ENCODE data around the gene DENND1A. TPM values are rescaled to one million over a fixed set of nuclear protein-coding genes. Genes with fewer than 3 reads are reported as not detected.
"Not testable (repeated sequence)": the region's sequence is repeated elsewhere in the genome, so short reads cannot be mapped to it uniquely, and the experiment has no call there.

DENND1A gene
- total RNA-seq, 2 donors from 2014 or later = 18.9 to 26.8 TPM

- TF ChIP-seq POLR2A (IDR thresholded peaks at IDR 0.05) = no peak
- TF ChIP-seq, protein P1, sequence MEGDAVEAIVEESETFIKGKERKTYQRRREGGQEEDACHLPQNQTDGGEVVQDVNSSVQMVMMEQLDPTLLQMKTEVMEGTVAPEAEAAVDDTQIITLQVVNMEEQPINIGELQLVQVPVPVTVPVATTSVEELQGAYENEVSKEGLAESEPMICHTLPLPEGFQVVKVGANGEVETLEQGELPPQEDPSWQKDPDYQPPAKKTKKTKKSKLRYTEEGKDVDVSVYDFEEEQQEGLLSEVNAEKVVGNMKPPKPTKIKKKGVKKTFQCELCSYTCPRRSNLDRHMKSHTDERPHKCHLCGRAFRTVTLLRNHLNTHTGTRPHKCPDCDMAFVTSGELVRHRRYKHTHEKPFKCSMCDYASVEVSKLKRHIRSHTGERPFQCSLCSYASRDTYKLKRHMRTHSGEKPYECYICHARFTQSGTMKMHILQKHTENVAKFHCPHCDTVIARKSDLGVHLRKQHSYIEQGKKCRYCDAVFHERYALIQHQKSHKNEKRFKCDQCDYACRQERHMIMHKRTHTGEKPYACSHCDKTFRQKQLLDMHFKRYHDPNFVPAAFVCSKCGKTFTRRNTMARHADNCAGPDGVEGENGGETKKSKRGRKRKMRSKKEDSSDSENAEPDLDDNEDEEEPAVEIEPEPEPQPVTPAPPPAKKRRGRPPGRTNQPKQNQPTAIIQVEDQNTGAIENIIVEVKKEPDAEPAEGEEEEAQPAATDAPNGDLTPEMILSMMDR (IDR thresholded peaks at IDR 0.05) = no peak
- DNase-seq (ENCODE audit: low spot score) = no peak
- intact Hi-C loops (cut with DNase I) = no loop called here
- no peaks in the 10 kb centered on the region for H3K9me3 ChIP-seq
- H3K27me3 ChIP-seq (replicated peaks; ENCODE audit: insufficient read depth) = no peaks in the 10 kb centered on the region
- H3K27ac ChIP-seq = no peak overlapping the region
- H3K36me3 ChIP-seq = no peaks in the 10 kb centered on the region
- WGBS = 97% methylated on average over 1 of the region's 1 CpG
- H3K4me1 ChIP-seq (replicated peaks) = no peaks in the 10 kb centered on the region
- H3K4me3 ChIP-seq = no peak overlapping the region
Observed at GRCh38 chr9:123739387-123739786, 190.5 kb downstream of the DENND1A start.

DNA sequence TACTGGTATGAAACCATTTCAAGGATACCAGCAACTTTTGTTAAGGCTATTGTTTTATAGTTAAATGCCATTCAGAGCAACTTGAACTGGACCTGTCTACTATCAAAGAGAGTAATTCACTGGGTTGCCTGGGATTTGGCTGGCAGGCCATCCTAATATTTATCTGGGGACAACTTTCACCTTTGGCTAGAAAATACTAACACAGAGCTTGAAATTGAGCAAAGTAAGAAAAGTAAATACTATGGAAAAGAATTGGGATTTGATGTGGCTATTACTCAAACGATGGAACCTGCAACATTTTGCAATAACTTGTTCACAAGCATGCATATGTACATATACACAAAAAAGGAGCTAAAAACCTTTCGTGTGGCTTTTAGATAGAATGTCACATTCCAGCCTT, 191.3 kb downstream of the DENND1A start:
- Histone ChIP-seq H3K4me1 (replicated peaks) (no peaks in the 10 kb centered on the region), H3K36me3 (no peaks in the 10 kb centered on the region), H3K27ac (no peak overlapping the region), H3K27me3 (replicated peaks; ENCODE audit: insufficient read depth) (no peaks in the 10 kb centered on the region), H3K9me3 (no peaks in the 10 kb centered on the region), H3K4me3 (no peak overlapping the region)
- WGBS = 68% methylated on average over 2 of the region's 2 CpGs
- no peak for DNase-seq (ENCODE audit: low spot score)
- intact Hi-C loops (cut with DNase I) = no loop called here
- no peak for TF ChIP-seq POLR2AphosphoS5 (IDR thresholded peaks at IDR 0.05)
- TF ChIP-seq POLR2A (IDR thresholded peaks at IDR 0.05) = no peak
- TF ChIP-seq, protein P1 (IDR thresholded peaks at IDR 0.05) = no peak

- WGBS = 96% methylated on average over 4 of the region's 4 CpGs
- H3K4me1 ChIP-seq (replicated peaks) = no peaks in the 10 kb centered on the region
- DNase-seq (ENCODE audit: low spot score) = no peak
- H3K4me3 ChIP-seq = no peak overlapping the region
- no peaks in the 10 kb centered on the region for H3K36me3 ChIP-seq
- intact Hi-C loops (cut with DNase I) = no loop called here
- no peak overlapping the region for H3K27ac ChIP-seq
- no peaks in the 10 kb centered on the region for H3K27me3 ChIP-seq (replicated peaks; ENCODE audit: insufficient read depth)
- no peak for TF ChIP-seq POLR2A (IDR thresholded peaks at IDR 0.05)
- TF ChIP-seq, protein P1 (IDR thresholded peaks at IDR 0.05) = no peak
- TF ChIP-seq POLR2AphosphoS5 (IDR thresholded peaks at IDR 0.05) = no peak
- H3K9me3 ChIP-seq = no peaks in the 10 kb centered on the region
Observed at GRCh38 chr9:123735376-123735775, 194.6 kb downstream of the DENND1A start.

DNA sequence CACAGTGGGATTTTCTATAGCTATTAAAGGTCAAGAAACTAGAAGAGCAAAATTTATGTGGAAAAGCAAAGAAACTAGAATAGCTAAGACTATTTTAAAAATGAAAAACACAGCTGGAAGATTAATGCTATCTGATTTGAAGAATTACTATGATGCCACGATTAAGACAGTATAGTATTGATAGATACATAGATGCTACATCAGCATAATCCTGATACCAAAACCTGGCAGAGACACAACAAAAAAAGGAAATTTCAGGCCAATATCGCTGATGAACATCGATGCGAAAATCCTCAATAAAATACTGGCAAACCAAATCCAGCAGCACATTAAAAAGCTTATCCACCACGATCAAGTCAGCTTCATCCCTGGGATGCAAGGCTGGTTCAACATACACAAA, 201.4 kb downstream of the DENND1A start:
- H3K36me3 ChIP-seq; H3K4me3 ChIP-seq; H3K9me3 ChIP-seq; H3K27me3 ChIP-seq (replicated peaks; ENCODE audit: insufficient read depth); DNase-seq (ENCODE audit: low spot score); H3K27ac ChIP-seq; H3K4me1 ChIP-seq (replicated peaks): not testable (repeated sequence)
- 96% methylated on average over 5 of the region's 5 CpGs for WGBS
- intact Hi-C loops (cut with DNase I) = loop anchor here (10.0 kb wide), 1 partner anchor 324 kb away; no protein-coding TSS in a partner anchor

- Histone ChIP-seq H3K4me1 (replicated peaks) (no peaks in the 10 kb centered on the region), H3K36me3 (no peaks in the 10 kb centered on the region), H3K4me3 (no peak overlapping the region), H3K9me3 (no peaks in the 10 kb centered on the region), H3K27ac (no peak overlapping the region), H3K27me3 (replicated peaks; ENCODE audit: insufficient read depth) (no peaks in the 10 kb centered on the region)
- intact Hi-C loops (cut with DNase I) = loop anchor here (10.0 kb wide), 1 partner anchor 323 kb away; no protein-coding TSS in a partner anchor
- TF ChIP-seq POLR2A (IDR thresholded peaks at IDR 0.05) (no peak), POLR2AphosphoS5 (IDR thresholded peaks at IDR 0.05) (no peak)
- TF ChIP-seq, protein P1 (IDR thresholded peaks at IDR 0.05) = no peak
- no peak for DNase-seq (ENCODE audit: low spot score)
- 100% methylated on average over 1 of the region's 1 CpG for WGBS
Observed at GRCh38 chr9:123727332-123727731, 202.6 kb downstream of the DENND1A start.
